GM19035 (cell line): ENCODE results near the gene ZNF423.

Source experiments
- ATAC-seq: cut with Tn5 transposase; IDR thresholded peaks from one replicate; pipeline ENCODE4 v1.9.1; 2021; ENCODE audit not compliant: unreplicated experiment

Gene ZNF423

GRCh38 chr16:49542946-49543630, 312.8 kb downstream of the ZNF423 start:
- ATAC-seq: no peak

- no peak for ATAC-seq
Observed at GRCh38 chr16:49542391-49542891, 313.5 kb downstream of the ZNF423 start.

GRCh38 chr16:49540836-49541235, 315.1 kb downstream of the ZNF423 start:
- no peak for ATAC-seq

- no peak for ATAC-seq
Observed at GRCh38 chr16:49539758-49540157, 316.2 kb downstream of the ZNF423 start.

- ATAC-seq: no peak
Observed at GRCh38 chr16:49537924-49538459, 317.9 kb downstream of the ZNF423 start.

GRCh38 chr16:49534901-49535610, 320.9 kb downstream of the ZNF423 start:
- no peak for ATAC-seq

GRCh38 chr16:49533422-49533821, 322.5 kb downstream of the ZNF423 start:
- no peak for ATAC-seq

- no peak for ATAC-seq
Observed at GRCh38 chr16:49532873-49533272, 323.0 kb downstream of the ZNF423 start.

- ATAC-seq: no peak
Observed at GRCh38 chr16:49531931-49532840, 323.7 kb downstream of the ZNF423 start.

GRCh38 chr16:49531425-49531824, 324.5 kb downstream of the ZNF423 start:
- ATAC-seq: no peak

- ATAC-seq: no peak
Observed at GRCh38 chr16:49530427-49530970, 325.4 kb downstream of the ZNF423 start.

GRCh38 chr16:49529411-49530045, 326.4 kb downstream of the ZNF423 start:
- ATAC-seq: no peak

GRCh38 chr16:49528866-49529288, 327.0 kb downstream of the ZNF423 start:
- no peak for ATAC-seq

- ATAC-seq: no peak
Observed at GRCh38 chr16:49528060-49528865, 327.6 kb downstream of the ZNF423 start.

- ATAC-seq: no peak
Observed at GRCh38 chr16:49527611-49528010, 328.3 kb downstream of the ZNF423 start.

GRCh38 chr16:49526860-49527365, 329.0 kb downstream of the ZNF423 start:
- ATAC-seq: no peak

- ATAC-seq: no peak
Observed at GRCh38 chr16:49524947-49525315, 331.0 kb downstream of the ZNF423 start.

GRCh38 chr16:49524216-49524946, 331.5 kb downstream of the ZNF423 start:
- no peak for ATAC-seq
